ENCODE data around the gene SPCS3.
"Not testable (repeated sequence)": the region's sequence is repeated elsewhere in the genome, so short reads cannot be mapped to it uniquely, and the experiment has no call there.

Gene SPCS3

GRCh38 chr4:176321589-176321988 is 1.8 kb downstream of the SPCS3 start:
- peaks cover 71% of the 10 kb centered on the region for H3K79me2 ChIP-seq (ENCODE audit: insufficient read depth, low read length)
- H3K27me3 ChIP-seq (ENCODE audit: insufficient read depth, low read length, poor library complexity, severe bottlenecking): no peaks in the 10 kb centered on the region
- peak overlapping the region; percentile 94 for H3K4me3 ChIP-seq (ENCODE audit: low read length, poor library complexity, severe bottlenecking)
- no peaks in the 10 kb centered on the region for H3K9me2 ChIP-seq (replicated peaks; ENCODE audit: low read depth, low read length)
- peaks cover 56% of the 10 kb centered on the region for H3K4me1 ChIP-seq (ENCODE audit: insufficient read depth, low read length, poor library complexity, severe bottlenecking)
- peaks cover 4% of the 10 kb centered on the region; the same call in 1 of the 2 replicates for H3F3A ChIP-seq (ENCODE audit: low read depth)
- peak overlapping the region; percentile 90 for H3K9ac ChIP-seq (ENCODE audit: low read depth, low read length, poor library complexity, severe bottlenecking)
- TF ChIP-seq CTCF (conservative IDR thresholded peaks at IDR 0.05; ENCODE audit: low read length) (no peak), EZH2phosphoT487 (IDR thresholded peaks at IDR 0.05; ENCODE audit: borderline replicate concordance) (no peak)
- no peaks in the 10 kb centered on the region for H3K36me3 ChIP-seq (ENCODE audit: insufficient read depth, low read length)
- no peak overlapping the region for H2AFZ ChIP-seq (ENCODE audit: low read length)
- no peaks in the 10 kb centered on the region for H3K9me3 ChIP-seq (ENCODE audit: insufficient read depth, low read depth, low read length)
- peak overlapping the region; percentile 100 for H3K4me2 ChIP-seq (ENCODE audit: low read depth, low read length, poor library complexity, severe bottlenecking)
- peaks cover 59% of the 10 kb centered on the region for H4K20me1 ChIP-seq (ENCODE audit: insufficient read depth, low read length, poor library complexity, severe bottlenecking)

- Histone ChIP-seq H3K4me1 (ENCODE audit: insufficient read depth, low read length, poor library complexity, severe bottlenecking) (peaks cover 65% of the 10 kb centered on the region), H2AFZ (ENCODE audit: low read length) (no peak overlapping the region), H4K20me1 (ENCODE audit: insufficient read depth, low read length, poor library complexity, severe bottlenecking) (peaks cover 79% of the 10 kb centered on the region), H3K27me3 (ENCODE audit: insufficient read depth, low read length, poor library complexity, severe bottlenecking) (no peaks in the 10 kb centered on the region), H3F3A (ENCODE audit: low read depth) (peaks cover 4% of the 10 kb centered on the region; the same call in 1 of the 2 replicates), H3K9me3 (ENCODE audit: insufficient read depth, low read depth, low read length) (no peaks in the 10 kb centered on the region), H3K79me2 (ENCODE audit: insufficient read depth, low read length) (peaks cover 91% of the 10 kb centered on the region), H3K9me2 (replicated peaks; ENCODE audit: low read depth, low read length) (no peaks in the 10 kb centered on the region), H3K36me3 (ENCODE audit: insufficient read depth, low read length) (peaks cover 12% of the 10 kb centered on the region), H3K4me3 (ENCODE audit: low read length, poor library complexity, severe bottlenecking) (peak overlapping the region; percentile 94), H3K4me2 (ENCODE audit: low read depth, low read length, poor library complexity, severe bottlenecking) (peak overlapping the region; percentile 100), H3K9ac (ENCODE audit: low read depth, low read length, poor library complexity, severe bottlenecking) (peak overlapping the region; percentile 90)
- TF ChIP-seq EZH2phosphoT487 (IDR thresholded peaks at IDR 0.05; ENCODE audit: borderline replicate concordance): no peak
- TF ChIP-seq CTCF (conservative IDR thresholded peaks at IDR 0.05; ENCODE audit: low read length): no peak
Measured at GRCh38 chr4:176323511-176324160, 3.9 kb downstream of the SPCS3 start.

DNA sequence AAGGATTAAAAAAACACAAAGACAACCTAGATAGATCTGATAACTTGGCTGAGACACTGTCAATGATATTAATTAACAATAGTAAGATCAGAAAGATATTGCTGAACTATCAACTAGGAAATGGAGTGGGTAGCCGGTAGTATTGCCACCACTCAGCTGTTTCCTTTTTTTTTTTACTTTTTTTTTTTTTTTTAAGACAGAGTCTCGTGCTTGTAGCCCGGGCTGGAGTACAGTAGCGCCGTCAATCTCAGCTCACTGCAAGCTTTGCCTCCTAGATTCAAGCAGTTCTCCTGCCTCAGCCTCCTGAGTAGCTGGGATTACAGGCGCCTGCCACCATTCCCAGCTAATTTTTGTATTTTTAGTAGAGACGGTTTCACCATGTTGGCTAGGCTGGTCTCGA is 5.1 kb downstream of the SPCS3 start:
- H3K36me3 ChIP-seq (ENCODE audit: insufficient read depth, low read length): peaks cover 24% of the 10 kb centered on the region
- H4K20me1 ChIP-seq (ENCODE audit: insufficient read depth, low read length, poor library complexity, severe bottlenecking): peaks cover 91% of the 10 kb centered on the region
- not testable (repeated sequence) for H3K27me3 ChIP-seq (ENCODE audit: insufficient read depth, low read length, poor library complexity, severe bottlenecking); H2AFZ ChIP-seq (ENCODE audit: low read length); H3K9me3 ChIP-seq (ENCODE audit: insufficient read depth, low read depth, low read length); H3K9me2 ChIP-seq (replicated peaks; ENCODE audit: low read depth, low read length); H3F3A ChIP-seq (ENCODE audit: low read depth)
- H3K4me2 ChIP-seq (ENCODE audit: low read depth, low read length, poor library complexity, severe bottlenecking): peak overlapping the region; percentile 100
- H3K9ac ChIP-seq (ENCODE audit: low read depth, low read length, poor library complexity, severe bottlenecking): peak overlapping the region; percentile 90
- peak overlapping the region; percentile 94 for H3K4me3 ChIP-seq (ENCODE audit: low read length, poor library complexity, severe bottlenecking)
- peaks cover 58% of the 10 kb centered on the region for H3K4me1 ChIP-seq (ENCODE audit: insufficient read depth, low read length, poor library complexity, severe bottlenecking)
- H3K79me2 ChIP-seq (ENCODE audit: insufficient read depth, low read length): peaks cover 93% of the 10 kb centered on the region

DNA sequence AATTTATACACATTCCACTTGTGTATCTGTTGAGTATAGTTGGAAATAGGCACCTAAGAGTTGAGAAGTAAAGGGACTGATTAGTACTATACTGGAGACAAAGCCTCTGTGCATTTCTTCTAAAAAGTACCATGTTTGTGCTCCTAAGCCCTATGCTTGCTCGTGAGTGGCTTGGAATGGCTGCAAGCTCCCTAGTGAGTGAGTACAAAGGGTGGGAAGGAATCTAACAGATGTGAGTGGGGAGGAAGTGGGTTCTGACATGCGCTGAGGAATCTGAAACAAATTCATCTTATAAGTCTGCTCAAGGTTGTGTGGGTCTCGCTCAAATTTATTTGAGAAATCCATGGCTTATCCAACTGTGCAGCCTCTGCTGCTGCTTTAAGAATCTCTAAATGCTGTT is 13.3 kb downstream of the SPCS3 start:
- Histone ChIP-seq H3K36me3 (ENCODE audit: insufficient read depth, low read length) (peaks cover 37% of the 10 kb centered on the region; the same call in 1 of the 2 replicates), H3K9ac (ENCODE audit: low read depth, low read length, poor library complexity, severe bottlenecking) (no peak overlapping the region), H3K4me1 (ENCODE audit: insufficient read depth, low read length, poor library complexity, severe bottlenecking) (peaks cover 4% of the 10 kb centered on the region), H3K27me3 (ENCODE audit: insufficient read depth, low read length, poor library complexity, severe bottlenecking) (no peaks in the 10 kb centered on the region), H3K79me2 (ENCODE audit: insufficient read depth, low read length) (peaks cover 38% of the 10 kb centered on the region), H3K9me2 (replicated peaks; ENCODE audit: low read depth, low read length) (no peaks in the 10 kb centered on the region), H3K9me3 (ENCODE audit: insufficient read depth, low read depth, low read length) (no peaks in the 10 kb centered on the region), H2AFZ (ENCODE audit: low read length) (no peak overlapping the region), H4K20me1 (ENCODE audit: insufficient read depth, low read length, poor library complexity, severe bottlenecking) (peaks cover 20% of the 10 kb centered on the region), H3K4me2 (ENCODE audit: low read depth, low read length, poor library complexity, severe bottlenecking) (no peak overlapping the region), H3K4me3 (ENCODE audit: low read length, poor library complexity, severe bottlenecking) (no peak overlapping the region), H3F3A (ENCODE audit: low read depth) (no peaks in the 10 kb centered on the region)
- TF ChIP-seq CTCF (conservative IDR thresholded peaks at IDR 0.05; ENCODE audit: low read length) (no peak), EZH2phosphoT487 (IDR thresholded peaks at IDR 0.05; ENCODE audit: borderline replicate concordance) (no peak)
